Esophagus muscularis mucosa (tissue), 4 donors: ENCODE data around the gene SBK3. TPM values are rescaled to one million over a fixed set of nuclear protein-coding genes. Genes with fewer than 3 reads are reported as not detected.

Experiments
- DNase-seq: peaks from one replicate; pipeline ENCODE4 v3.0.0-alpha.2; 2017; ENCODE audit errors: extremely low spot score
- H3K27ac ChIP-seq, 4 donors: fragments of 200-600 bp; sonication (generic); replicated peaks in 1 of 4; 1 replicate in 3 of 4; 2 replicates in 1 of 4; pipeline ENCODE4 v1.5.1; 2016 to 2019; ENCODE audit warnings: mild to moderate bottlenecking in 1 of 4
- H3K27me3 ChIP-seq, 4 donors: fragments of 200-600 bp; sonication (generic); one replicate each; pipeline versions ENCODE4 v1.5.1 to v1.6.0; 2016 to 2019
- H3K36me3 ChIP-seq, 4 donors: fragments of 200-600 bp; sonication (generic); one replicate each; pipeline ENCODE4 v1.5.1; 2016 to 2019
- H3K4me1 ChIP-seq, 4 donors: fragments of 200-600 bp; sonication (generic); one replicate each; pipeline ENCODE4 v1.5.1; 2016 to 2019
- H3K4me3 ChIP-seq, 4 donors: fragments of 200-600 bp; sonication (generic); 1 replicate in 2 of 4; 2 replicates in 2 of 4; pipeline ENCODE4 v1.5.1; 2016 to 2019; ENCODE audit warnings: mild to moderate bottlenecking in 4 of 4, moderate library complexity in 1 of 4
- H3K9me3 ChIP-seq, 4 donors: fragments of 200-600 bp; sonication (generic); 1 replicate in 3 of 4; 2 replicates in 1 of 4; pipeline ENCODE4 v1.5.1; 2016 to 2019
- EP300 ChIP-seq: sonication (generic); formaldehyde crosslinking; IDR thresholded peaks from one replicate; pipeline ENCODE4 v1.6.1; 2017; ENCODE audit warnings: antibody characterized with exemption
- POLR2A ChIP-seq: fragments of 450-650 bp; IDR thresholded peaks from one replicate; pipeline ENCODE4 v1.6.1; 2017; ENCODE audit warnings: antibody characterized with exemption, moderate library complexity, mild to moderate bottlenecking, low read depth
- POLR2AphosphoS5 ChIP-seq, 2 donors: sonication (generic); formaldehyde crosslinking; IDR thresholded peaks; one replicate each; pipeline ENCODE4 v1.6.1; 2017; ENCODE audit warnings: antibody characterized with exemption in 2 of 2
- WGBS: methylation state at CpG from one replicate; pipeline ENCODE4 v1.1.5; 2018; 5-methylcytosine and 5-hydroxymethylcytosine counted together
- intact Hi-C: fragments of 100-400 bp; cut with DNase I; formaldehyde crosslinking; loops from one replicate; pipeline ENCODE4 v1.15.1; 2023
- total RNA-seq, 4 donors: library from RNA; depleted of rRNA; stranded (reverse); fragments of >200 nt; gene quantifications; one replicate each; pipeline versions ENCODE4 v1.1.0 to v1.2.1, GENCODE V29; 2016
- TF ChIP-seq, protein P1 (sequence below), 3 experiments: fragments of 200-600 bp in 2 of 3; fragments of 450-650 bp in 1 of 3; sonication (generic) in 2 of 3; IDR thresholded peaks; one replicate each; pipeline ENCODE4 v1.5.1; 2017 to 2019; ENCODE audit warnings: antibody characterized with exemption in 3 of 3, mild to moderate bottlenecking in 2 of 3, moderate library complexity in 1 of 3

Gene SBK3
- total RNA-seq, 4 donors from 2014 or later: 0.83 to 1.5 (median 1.5) TPM; not detected in 1

GRCh38 chr19:55553217-55554182 is 8.2 kb upstream of the SBK3 start:
- intact Hi-C loops: no loop called here
- no peaks in the 10 kb centered on the region for H3K9me3 ChIP-seq
- H3K4me3 ChIP-seq: no peak overlapping the region
- TF ChIP-seq, protein P1, sequence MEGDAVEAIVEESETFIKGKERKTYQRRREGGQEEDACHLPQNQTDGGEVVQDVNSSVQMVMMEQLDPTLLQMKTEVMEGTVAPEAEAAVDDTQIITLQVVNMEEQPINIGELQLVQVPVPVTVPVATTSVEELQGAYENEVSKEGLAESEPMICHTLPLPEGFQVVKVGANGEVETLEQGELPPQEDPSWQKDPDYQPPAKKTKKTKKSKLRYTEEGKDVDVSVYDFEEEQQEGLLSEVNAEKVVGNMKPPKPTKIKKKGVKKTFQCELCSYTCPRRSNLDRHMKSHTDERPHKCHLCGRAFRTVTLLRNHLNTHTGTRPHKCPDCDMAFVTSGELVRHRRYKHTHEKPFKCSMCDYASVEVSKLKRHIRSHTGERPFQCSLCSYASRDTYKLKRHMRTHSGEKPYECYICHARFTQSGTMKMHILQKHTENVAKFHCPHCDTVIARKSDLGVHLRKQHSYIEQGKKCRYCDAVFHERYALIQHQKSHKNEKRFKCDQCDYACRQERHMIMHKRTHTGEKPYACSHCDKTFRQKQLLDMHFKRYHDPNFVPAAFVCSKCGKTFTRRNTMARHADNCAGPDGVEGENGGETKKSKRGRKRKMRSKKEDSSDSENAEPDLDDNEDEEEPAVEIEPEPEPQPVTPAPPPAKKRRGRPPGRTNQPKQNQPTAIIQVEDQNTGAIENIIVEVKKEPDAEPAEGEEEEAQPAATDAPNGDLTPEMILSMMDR (IDR thresholded peaks at IDR 0.05): no peak
- no peak for TF ChIP-seq POLR2A
- TF ChIP-seq POLR2AphosphoS5 (IDR thresholded peaks at IDR 0.05): no peak
- TF ChIP-seq EP300: no peak
- no peaks in the 10 kb centered on the region for H3K36me3 ChIP-seq
- WGBS: 66% methylated on average over 13 of the region's 13 CpGs
- H3K27ac ChIP-seq: no peak overlapping the region
- DNase-seq: no peak
- H3K27me3 ChIP-seq: peaks cover 0 to 59% (median 9%) of the 10 kb centered on the region in 4 donors
- peaks cover 0 to 10% (median 6%) of the 10 kb centered on the region in 4 donors for H3K4me1 ChIP-seq

- H3K36me3 ChIP-seq: no peaks in the 10 kb centered on the region
- DNase-seq: no peak
- TF ChIP-seq POLR2AphosphoS5 (IDR thresholded peaks at IDR 0.05) (no peak), POLR2A (no peak), EP300 (no peak)
- TF ChIP-seq, protein P1 (IDR thresholded peaks at IDR 0.05): no peak
Observed at GRCh38 chr19:55552620-55553019, 7.3 kb upstream of the SBK3 start.

GRCh38 chr19:55552206-55552605 is 6.9 kb upstream of the SBK3 start:
- no peaks in the 10 kb centered on the region for H3K36me3 ChIP-seq
- 76% methylated on average over 5 of the region's 5 CpGs for WGBS
- H3K9me3 ChIP-seq: no peaks in the 10 kb centered on the region
- peaks cover 0 to 72% (median 9%) of the 10 kb centered on the region in 4 donors for H3K27me3 ChIP-seq
- TF ChIP-seq POLR2A: no peak
- no peak for TF ChIP-seq EP300
- TF ChIP-seq, protein P1 (IDR thresholded peaks at IDR 0.05): no peak
- no peak for TF ChIP-seq POLR2AphosphoS5 (IDR thresholded peaks at IDR 0.05)
- H3K4me3 ChIP-seq: no peak overlapping the region
- intact Hi-C loops: no loop called here
- peaks cover 4 to 13% (median 11%) of the 10 kb centered on the region in 4 donors for H3K4me1 ChIP-seq
- DNase-seq: no peak
- H3K27ac ChIP-seq: no peak overlapping the region

More at GRCh38 chr19:55552620-55553019, 7.3 kb upstream of the SBK3 start:
- H3K9me3 ChIP-seq: no peaks in the 10 kb centered on the region
- H3K27me3 ChIP-seq: peaks cover 0 to 67% (median 9%) of the 10 kb centered on the region in 4 donors
- peaks cover under 1 to 10% (median 8%) of the 10 kb centered on the region in 4 donors for H3K4me1 ChIP-seq
- WGBS: 67% methylated on average over 13 of the region's 13 CpGs
- intact Hi-C loops: no loop called here
- no peak overlapping the region for H3K27ac ChIP-seq
- no peak overlapping the region for H3K4me3 ChIP-seq

DNA sequence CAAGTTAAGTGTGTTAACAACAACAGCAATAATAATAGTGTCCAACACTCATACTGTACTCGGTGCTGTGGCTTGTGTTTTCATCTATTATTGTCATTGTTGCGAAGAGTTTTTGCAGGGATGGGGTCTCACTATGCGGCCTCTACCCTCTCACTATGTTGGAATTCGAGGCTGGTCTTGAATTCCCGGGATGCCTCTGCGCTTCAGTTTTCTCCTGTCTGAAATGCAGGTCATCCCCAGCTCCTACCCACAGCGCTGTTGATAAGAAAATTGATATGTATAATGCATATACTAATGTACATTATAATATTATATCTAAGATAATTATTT is 4.9 kb upstream of the SBK3 start:
- Histone ChIP-seq H3K36me3 (no peaks in the 10 kb centered on the region), H3K4me1 (peaks cover 23 to 32% (median 30%) of the 10 kb centered on the region in 4 donors), H3K9me3 (no peaks in the 10 kb centered on the region), H3K4me3 (no peak overlapping the region), H3K27me3 (peaks cover 0 to 89% (median 9%) of the 10 kb centered on the region in 4 donors), H3K27ac (no peak overlapping the region)
- intact Hi-C loops: no loop called here
- TF ChIP-seq EP300: no peak
- TF ChIP-seq, protein P1 (IDR thresholded peaks at IDR 0.05): no peak
- no peak for TF ChIP-seq POLR2AphosphoS5 (IDR thresholded peaks at IDR 0.05)
- TF ChIP-seq POLR2A: no peak
- WGBS: 63% methylated on average over 7 of the region's 7 CpGs
- DNase-seq: no peak
